Nephron progenitor cell (in vitro differentiated cells): ENCODE measurements around the gene KCTD21.

ENCODE experiments used
- DNase-seq: peaks from one replicate; pipeline ENCODE4 v3.0.0; 2021
- H3K27ac Mint-ChIP-seq: 2 replicates; pipeline ENCODE4 v1.8.0; 2021; ENCODE audit warnings: mild to moderate bottlenecking, moderate library complexity, mixed read lengths
- H3K27me3 Mint-ChIP-seq: 2 replicates; pipeline ENCODE4 v1.8.0; 2021; ENCODE audit warnings: mild to moderate bottlenecking, low read depth, mixed read lengths; ENCODE audit not compliant: poor library complexity
- H3K36me3 Mint-ChIP-seq: 2 replicates; pipeline ENCODE4 v1.8.0; 2021; ENCODE audit warnings: low read depth, mixed read lengths
- H3K4me1 Mint-ChIP-seq: 2 replicates; pipeline ENCODE4 v1.8.0; 2021; ENCODE audit warnings: mixed read lengths
- H3K4me3 Mint-ChIP-seq: 2 replicates; pipeline ENCODE4 v1.8.0; 2021; ENCODE audit warnings: mild to moderate bottlenecking, moderate library complexity, mixed read lengths
- H3K9me3 Mint-ChIP-seq: 2 replicates; pipeline ENCODE4 v1.8.0; 2021; ENCODE audit warnings: mild to moderate bottlenecking, moderate library complexity, mixed read lengths
- TF ChIP-seq, protein P1 (sequence below): fragments of 200-600 bp; sonication (generic); IDR thresholded peaks from 2 replicates; pipeline ENCODE4 v1.5.0; 2021; ENCODE audit warnings: antibody characterized with exemption

The KCTD21 gene

GRCh38 chr11:78127403-78127802, 61.0 kb downstream of the KCTD21 start:
- TF ChIP-seq, protein P1, sequence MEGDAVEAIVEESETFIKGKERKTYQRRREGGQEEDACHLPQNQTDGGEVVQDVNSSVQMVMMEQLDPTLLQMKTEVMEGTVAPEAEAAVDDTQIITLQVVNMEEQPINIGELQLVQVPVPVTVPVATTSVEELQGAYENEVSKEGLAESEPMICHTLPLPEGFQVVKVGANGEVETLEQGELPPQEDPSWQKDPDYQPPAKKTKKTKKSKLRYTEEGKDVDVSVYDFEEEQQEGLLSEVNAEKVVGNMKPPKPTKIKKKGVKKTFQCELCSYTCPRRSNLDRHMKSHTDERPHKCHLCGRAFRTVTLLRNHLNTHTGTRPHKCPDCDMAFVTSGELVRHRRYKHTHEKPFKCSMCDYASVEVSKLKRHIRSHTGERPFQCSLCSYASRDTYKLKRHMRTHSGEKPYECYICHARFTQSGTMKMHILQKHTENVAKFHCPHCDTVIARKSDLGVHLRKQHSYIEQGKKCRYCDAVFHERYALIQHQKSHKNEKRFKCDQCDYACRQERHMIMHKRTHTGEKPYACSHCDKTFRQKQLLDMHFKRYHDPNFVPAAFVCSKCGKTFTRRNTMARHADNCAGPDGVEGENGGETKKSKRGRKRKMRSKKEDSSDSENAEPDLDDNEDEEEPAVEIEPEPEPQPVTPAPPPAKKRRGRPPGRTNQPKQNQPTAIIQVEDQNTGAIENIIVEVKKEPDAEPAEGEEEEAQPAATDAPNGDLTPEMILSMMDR: no peak
- H3K4me3 Mint-ChIP-seq: no peak overlapping the region
- H3K27ac Mint-ChIP-seq: no peak overlapping the region
- H3K4me1 Mint-ChIP-seq: no peaks in the 10 kb centered on the region
- H3K36me3 Mint-ChIP-seq: peaks cover 49% of the 10 kb centered on the region
- H3K9me3 Mint-ChIP-seq: peaks cover 4% of the 10 kb centered on the region
- H3K27me3 Mint-ChIP-seq: no peaks in the 10 kb centered on the region
- no peak for DNase-seq
